Measurements from ENCODE around the gene FAM181A. TPM values are rescaled to one million over a fixed set of nuclear protein-coding genes. Genes with fewer than 3 reads are reported as not detected.

The FAM181A gene
- total and polyA plus RNA-seq, 12 donors: not detected

- no peak for ATAC-seq
- H3K27ac ChIP-seq: peak overlapping the region in 3 of 10 donors; percentile 4 to 53 (median 12)
These were observed 25.7 kb downstream of the FAM181A start for GRCh38 chr14:93952829-93953228.

GRCh38 chr14:93953263-93953662 lies 26.1 kb downstream of the FAM181A start:
- Histone ChIP-seq H3K36me3 (peaks cover 0 to 59% (median 16%) of the 10 kb centered on the region in 9 donors), H3K27me3 (peaks cover 0 to 4% (median 0%) of the 10 kb centered on the region in 7 donors), H3K9me3 (no peaks in the 10 kb centered on the region), H3K27ac (peak overlapping the region in 8 of 10 donors; percentile 12 to 91 (median 67)), H3K4me1 (peaks cover 7 to 63% (median 49%) of the 10 kb centered on the region in 9 donors), H3K4me3 (peak overlapping the region in 1 of 10 donors; percentile 37)
- WGBS, 2 donors: 30 to 38% methylated on average over 14 of the region's 14 CpGs
- peak in 3 of 8 donors; percentile 26 to 51 (median 48) for ATAC-seq
- no peak for DNase-seq
- TF ChIP-seq, protein P1, sequence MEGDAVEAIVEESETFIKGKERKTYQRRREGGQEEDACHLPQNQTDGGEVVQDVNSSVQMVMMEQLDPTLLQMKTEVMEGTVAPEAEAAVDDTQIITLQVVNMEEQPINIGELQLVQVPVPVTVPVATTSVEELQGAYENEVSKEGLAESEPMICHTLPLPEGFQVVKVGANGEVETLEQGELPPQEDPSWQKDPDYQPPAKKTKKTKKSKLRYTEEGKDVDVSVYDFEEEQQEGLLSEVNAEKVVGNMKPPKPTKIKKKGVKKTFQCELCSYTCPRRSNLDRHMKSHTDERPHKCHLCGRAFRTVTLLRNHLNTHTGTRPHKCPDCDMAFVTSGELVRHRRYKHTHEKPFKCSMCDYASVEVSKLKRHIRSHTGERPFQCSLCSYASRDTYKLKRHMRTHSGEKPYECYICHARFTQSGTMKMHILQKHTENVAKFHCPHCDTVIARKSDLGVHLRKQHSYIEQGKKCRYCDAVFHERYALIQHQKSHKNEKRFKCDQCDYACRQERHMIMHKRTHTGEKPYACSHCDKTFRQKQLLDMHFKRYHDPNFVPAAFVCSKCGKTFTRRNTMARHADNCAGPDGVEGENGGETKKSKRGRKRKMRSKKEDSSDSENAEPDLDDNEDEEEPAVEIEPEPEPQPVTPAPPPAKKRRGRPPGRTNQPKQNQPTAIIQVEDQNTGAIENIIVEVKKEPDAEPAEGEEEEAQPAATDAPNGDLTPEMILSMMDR (IDR thresholded peaks at IDR 0.05): peak in 5 of 9 donors; percentile 21 to 45 (median 24)
- intact Hi-C loops (cut with DNase I): no loop called here

More at GRCh38 chr14:93952829-93953228, 25.7 kb downstream of the FAM181A start:
- WGBS, 2 donors: 75 to 89% methylated on average over 3 of the region's 3 CpGs
- TF ChIP-seq, protein P1 (IDR thresholded peaks at IDR 0.05): no peak
- Histone ChIP-seq H3K4me3 (no peak overlapping the region), H3K4me1 (peaks cover 7 to 59% (median 45%) of the 10 kb centered on the region in 9 donors), H3K27me3 (peaks cover 0 to 4% (median 0%) of the 10 kb centered on the region in 7 donors), H3K36me3 (peaks cover 0 to 61% (median 16%) of the 10 kb centered on the region in 9 donors), H3K9me3 (no peaks in the 10 kb centered on the region)
- DNase-seq: no peak
- intact Hi-C loops (cut with DNase I): no loop called here

GRCh38 chr14:93953739-93954515 lies 26.8 kb downstream of the FAM181A start:
- H3K36me3 ChIP-seq: peaks cover 0 to 59% (median 10%) of the 10 kb centered on the region in 9 donors
- 65 to 74% methylated on average over 18 of the region's 18 CpGs for WGBS, 2 donors
- peaks cover 7 to 70% (median 56%) of the 10 kb centered on the region in 9 donors for H3K4me1 ChIP-seq
- peaks cover 0 to 4% (median 0%) of the 10 kb centered on the region in 7 donors for H3K27me3 ChIP-seq
- DNase-seq: no peak
- ATAC-seq: no peak
- intact Hi-C loops (cut with DNase I): no loop called here
- TF ChIP-seq, protein P1 (IDR thresholded peaks at IDR 0.05): no peak
- H3K9me3 ChIP-seq: no peaks in the 10 kb centered on the region
- peak overlapping the region in 1 of 10 donors; percentile 37 for H3K4me3 ChIP-seq
- H3K27ac ChIP-seq: peak overlapping the region in 9 of 10 donors; percentile 12 to 91 (median 53)

GRCh38 chr14:93954516-93954830 lies 27.3 kb downstream of the FAM181A start:
- peaks cover 7 to 75% (median 62%) of the 10 kb centered on the region in 9 donors for H3K4me1 ChIP-seq
- TF ChIP-seq, protein P1 (IDR thresholded peaks at IDR 0.05): no peak
- peaks cover 0 to 4% (median 0%) of the 10 kb centered on the region in 7 donors for H3K27me3 ChIP-seq
- ATAC-seq (no peak), DNase-seq (no peak)
- WGBS, 2 donors: 64 to 67% methylated on average over 4 of the region's 4 CpGs
- peak overlapping the region in 8 of 10 donors; percentile 29 to 91 (median 78) for H3K27ac ChIP-seq
- H3K36me3 ChIP-seq: peaks cover 0 to 56% (median 8%) of the 10 kb centered on the region in 9 donors
- no peaks in the 10 kb centered on the region for H3K9me3 ChIP-seq
- peak overlapping the region in 1 of 10 donors; percentile 37 for H3K4me3 ChIP-seq
- intact Hi-C loops (cut with DNase I): no loop called here

All from heart right ventricle (tissue), 16 donors.